ENCODE data around the gene HYDIN.

- TF ChIP-seq CTCF (IDR thresholded peaks at IDR 0.05) (no peak), POLR2A (IDR thresholded peaks at IDR 0.05) (no peak), POLR2AphosphoS5 (IDR thresholded peaks at IDR 0.05) (no peak)
Measured at GRCh38 chr16:70789595-70790447, 440.7 kb downstream of the HYDIN start.

Measured in sigmoid colon (tissue), 4 donors.